ENCODE data around the gene FHAD1. TPM values are rescaled to one million over a fixed set of nuclear protein-coding genes. Genes with fewer than 3 reads are reported as not detected.

The FHAD1 gene
- total and polyA plus RNA-seq, 10 of the 15 experiments (the other 5 are each of a cell fraction or from before 2014, with no cell fraction given) = 0.09 to 1.0 (median 0.32) TPM; not detected in 2

DNA sequence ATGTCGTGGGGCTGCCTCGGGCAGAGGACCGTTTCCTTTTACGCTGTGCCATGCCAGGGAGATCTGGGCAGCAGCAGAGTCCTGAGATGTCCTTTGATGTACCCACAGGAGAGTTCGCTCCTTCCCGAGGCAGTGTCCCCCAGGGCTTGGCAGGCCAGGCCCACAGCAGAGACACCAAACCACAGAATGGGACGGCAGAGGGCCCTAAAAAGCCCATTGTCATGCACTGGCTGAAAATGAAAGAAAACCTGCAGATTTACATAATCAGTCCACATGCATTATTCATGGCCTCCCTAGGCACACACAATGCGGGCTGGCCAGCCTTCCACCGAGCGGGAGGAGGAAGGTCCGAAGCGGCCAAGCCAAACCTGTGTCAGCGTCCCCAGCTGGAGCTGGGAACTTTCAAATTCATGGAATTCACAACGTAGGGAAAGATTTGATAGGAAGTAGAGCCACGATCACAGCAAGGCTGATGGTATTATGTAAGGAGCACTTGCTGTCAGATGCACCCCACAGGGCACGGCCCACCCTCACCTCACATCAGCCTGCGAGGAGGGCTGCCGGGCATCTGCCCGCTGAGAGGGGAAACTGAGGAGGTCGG, 137.4 kb downstream of the FHAD1 start (continued):
- TF ChIP-seq, protein P1, sequence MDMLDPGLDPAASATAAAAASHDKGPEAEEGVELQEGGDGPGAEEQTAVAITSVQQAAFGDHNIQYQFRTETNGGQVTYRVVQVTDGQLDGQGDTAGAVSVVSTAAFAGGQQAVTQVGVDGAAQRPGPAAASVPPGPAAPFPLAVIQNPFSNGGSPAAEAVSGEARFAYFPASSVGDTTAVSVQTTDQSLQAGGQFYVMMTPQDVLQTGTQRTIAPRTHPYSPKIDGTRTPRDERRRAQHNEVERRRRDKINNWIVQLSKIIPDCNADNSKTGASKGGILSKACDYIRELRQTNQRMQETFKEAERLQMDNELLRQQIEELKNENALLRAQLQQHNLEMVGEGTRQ (IDR thresholded peaks at IDR 0.05; ENCODE audit: borderline replicate concordance, low read depth, low read length) = no peak
- no peak for TF ChIP-seq EED (IDR thresholded peaks at IDR 0.05; ENCODE audit: low read depth)
- TF ChIP-seq NRF1 (conservative IDR thresholded peaks at IDR 0.05; ENCODE audit: low read depth, low read length) = no peak
- TF ChIP-seq, protein P2, sequence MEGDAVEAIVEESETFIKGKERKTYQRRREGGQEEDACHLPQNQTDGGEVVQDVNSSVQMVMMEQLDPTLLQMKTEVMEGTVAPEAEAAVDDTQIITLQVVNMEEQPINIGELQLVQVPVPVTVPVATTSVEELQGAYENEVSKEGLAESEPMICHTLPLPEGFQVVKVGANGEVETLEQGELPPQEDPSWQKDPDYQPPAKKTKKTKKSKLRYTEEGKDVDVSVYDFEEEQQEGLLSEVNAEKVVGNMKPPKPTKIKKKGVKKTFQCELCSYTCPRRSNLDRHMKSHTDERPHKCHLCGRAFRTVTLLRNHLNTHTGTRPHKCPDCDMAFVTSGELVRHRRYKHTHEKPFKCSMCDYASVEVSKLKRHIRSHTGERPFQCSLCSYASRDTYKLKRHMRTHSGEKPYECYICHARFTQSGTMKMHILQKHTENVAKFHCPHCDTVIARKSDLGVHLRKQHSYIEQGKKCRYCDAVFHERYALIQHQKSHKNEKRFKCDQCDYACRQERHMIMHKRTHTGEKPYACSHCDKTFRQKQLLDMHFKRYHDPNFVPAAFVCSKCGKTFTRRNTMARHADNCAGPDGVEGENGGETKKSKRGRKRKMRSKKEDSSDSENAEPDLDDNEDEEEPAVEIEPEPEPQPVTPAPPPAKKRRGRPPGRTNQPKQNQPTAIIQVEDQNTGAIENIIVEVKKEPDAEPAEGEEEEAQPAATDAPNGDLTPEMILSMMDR (IDR thresholded peaks at IDR 0.05 in 2 of 3, conservative IDR thresholded peaks at IDR 0.05 in 1 of 3; ENCODE audit: control insufficient read depth in 2 of 3, extremely low read depth in 1 of 3, insufficient read depth in 1 of 3, low read depth in 3 of 3, low read length in 3 of 3) = peak in 1 of 3 experiments; percentile 19; a peak in 1 of 6 replicates
- TF ChIP-seq MEF2B (IDR thresholded peaks at IDR 0.05; ENCODE audit: partially characterized antibody, poor library complexity, severe bottlenecking) = no peak
- TF ChIP-seq SPI1 (IDR thresholded peaks at IDR 0.05; ENCODE audit: borderline replicate concordance, insufficient read depth, low read depth, low read length) = no peak
- TF ChIP-seq HDAC6 (IDR thresholded peaks at IDR 0.05; ENCODE audit: unreplicated experiment) = no peak
- no peak for TF ChIP-seq STAT1 (conservative IDR thresholded peaks at IDR 0.05)
- no peak for TF ChIP-seq SIN3A (IDR thresholded peaks at IDR 0.05; ENCODE audit: low read depth, low read length)
- TF ChIP-seq, protein P3, sequence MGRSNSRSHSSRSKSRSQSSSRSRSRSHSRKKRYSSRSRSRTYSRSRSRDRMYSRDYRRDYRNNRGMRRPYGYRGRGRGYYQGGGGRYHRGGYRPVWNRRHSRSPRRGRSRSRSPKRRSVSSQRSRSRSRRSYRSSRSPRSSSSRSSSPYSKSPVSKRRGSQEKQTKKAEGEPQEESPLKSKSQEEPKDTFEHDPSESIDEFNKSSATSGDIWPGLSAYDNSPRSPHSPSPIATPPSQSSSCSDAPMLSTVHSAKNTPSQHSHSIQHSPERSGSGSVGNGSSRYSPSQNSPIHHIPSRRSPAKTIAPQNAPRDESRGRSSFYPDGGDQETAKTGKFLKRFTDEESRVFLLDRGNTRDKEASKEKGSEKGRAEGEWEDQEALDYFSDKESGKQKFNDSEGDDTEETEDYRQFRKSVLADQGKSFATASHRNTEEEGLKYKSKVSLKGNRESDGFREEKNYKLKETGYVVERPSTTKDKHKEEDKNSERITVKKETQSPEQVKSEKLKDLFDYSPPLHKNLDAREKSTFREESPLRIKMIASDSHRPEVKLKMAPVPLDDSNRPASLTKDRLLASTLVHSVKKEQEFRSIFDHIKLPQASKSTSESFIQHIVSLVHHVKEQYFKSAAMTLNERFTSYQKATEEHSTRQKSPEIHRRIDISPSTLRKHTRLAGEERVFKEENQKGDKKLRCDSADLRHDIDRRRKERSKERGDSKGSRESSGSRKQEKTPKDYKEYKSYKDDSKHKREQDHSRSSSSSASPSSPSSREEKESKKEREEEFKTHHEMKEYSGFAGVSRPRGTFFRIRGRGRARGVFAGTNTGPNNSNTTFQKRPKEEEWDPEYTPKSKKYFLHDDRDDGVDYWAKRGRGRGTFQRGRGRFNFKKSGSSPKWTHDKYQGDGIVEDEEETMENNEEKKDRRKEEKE (IDR thresholded peaks at IDR 0.05) = no peak
- TF ChIP-seq RAD51 (IDR thresholded peaks at IDR 0.05) = no peak
- no peak for TF ChIP-seq RBBP5 (conservative IDR thresholded peaks at IDR 0.05)
- TF ChIP-seq CBX5 (IDR thresholded peaks at IDR 0.05; ENCODE audit: low read depth) = no peak
- TF ChIP-seq ASH2L (IDR thresholded peaks at IDR 0.05; ENCODE audit: borderline replicate concordance, low read depth) = peak; percentile 77; the same call in 1 of the 2 replicates
- no peak for TF ChIP-seq TCF7 (IDR thresholded peaks at IDR 0.05; ENCODE audit: borderline replicate concordance)
- TF ChIP-seq RAD21 (IDR thresholded peaks at IDR 0.05; ENCODE audit: insufficient read depth, low read depth, low read length) = 0 out of 2 replicates have a peak, but pooled peaks have one; percentile 21
- TF ChIP-seq, protein P4, sequence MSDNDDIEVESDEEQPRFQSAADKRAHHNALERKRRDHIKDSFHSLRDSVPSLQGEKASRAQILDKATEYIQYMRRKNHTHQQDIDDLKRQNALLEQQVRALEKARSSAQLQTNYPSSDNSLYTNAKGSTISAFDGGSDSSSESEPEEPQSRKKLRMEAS (IDR thresholded peaks at IDR 0.05; ENCODE audit: low read depth, low read length) = no peak
- no peak for TF ChIP-seq DPF2 (IDR thresholded peaks at IDR 0.05)
- no peak for TF ChIP-seq SRF (IDR thresholded peaks at IDR 0.05; ENCODE audit: low read depth in 2 of 2, low read length in 2 of 2)
- TF ChIP-seq POLR2A (IDR thresholded peaks at IDR 0.05; ENCODE audit: low read depth, low read length) = peak; percentile 38; the same call in 1 of the 2 replicates
- TF ChIP-seq PAX8 (IDR thresholded peaks at IDR 0.05) = no peak
- no peak for TF ChIP-seq RB1 (IDR thresholded peaks at IDR 0.05; ENCODE audit: borderline replicate concordance)
- peak; percentile 100 for TF ChIP-seq POU2F2 (IDR thresholded peaks at IDR 0.05; ENCODE audit: borderline replicate concordance, low read depth, low read length)
- no peak for TF ChIP-seq CHD4 (IDR thresholded peaks at IDR 0.05)
- no peak for TF ChIP-seq NR2C2 (IDR thresholded peaks at IDR 0.05; ENCODE audit: borderline replicate concordance, control insufficient read depth, insufficient read length, low read depth)
